ENCODE measurements around the gene EPB42. TPM values are rescaled to one million over a fixed set of nuclear protein-coding genes. Genes with fewer than 3 reads are reported as not detected.
"Not testable (repeated sequence)": the region's sequence is repeated elsewhere in the genome, so short reads cannot be mapped to it uniquely, and the experiment has no call there.

EPB42 gene
- total RNA-seq, 4 donors from 2014 or later = 0.30 to 0.44 TPM; not detected in 2

DNA sequence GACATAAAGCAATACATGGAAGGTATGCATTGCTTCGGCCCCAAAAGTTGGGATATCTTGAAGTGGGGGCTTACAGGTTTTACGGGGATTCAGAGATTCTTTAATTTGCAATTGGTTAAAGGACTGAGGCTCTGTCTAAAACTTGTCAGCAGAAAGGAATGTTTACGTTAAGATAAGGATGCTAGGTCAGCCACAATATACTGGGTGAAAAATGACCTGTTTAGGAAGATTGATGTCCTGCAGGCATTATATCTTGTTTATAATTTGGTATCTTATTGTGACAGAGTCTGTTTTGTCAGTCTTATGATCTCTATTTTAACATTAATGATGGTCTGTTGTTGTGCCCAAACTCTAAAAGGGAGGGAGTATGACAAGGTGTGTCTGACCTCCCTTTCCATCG is 50.9 kb downstream of the EPB42 start:
- DNase-seq (ENCODE audit: low spot score in 2 of 2) = no peak
- no peak overlapping the region for H3K27ac ChIP-seq
- peaks cover 0 to 90% (median 7%) of the 10 kb centered on the region in 3 donors for H3K36me3 ChIP-seq
- TF ChIP-seq CTCF (IDR thresholded peaks at IDR 0.05) (no peak), POLR2A (IDR thresholded peaks at IDR 0.05) (no peak), EP300 (IDR thresholded peaks at IDR 0.05) (no peak)
- no peaks in the 10 kb centered on the region for H3K4me1 ChIP-seq
- WGBS, 2 donors = 89 to 91% methylated on average over 4 of the region's 4 CpGs
- H3K27me3 ChIP-seq = no peaks in the 10 kb centered on the region
- H3K4me3 ChIP-seq = no peak overlapping the region
- peaks cover 0 to 10% (median 0%) of the 10 kb centered on the region in 4 donors for H3K9me3 ChIP-seq

DNA sequence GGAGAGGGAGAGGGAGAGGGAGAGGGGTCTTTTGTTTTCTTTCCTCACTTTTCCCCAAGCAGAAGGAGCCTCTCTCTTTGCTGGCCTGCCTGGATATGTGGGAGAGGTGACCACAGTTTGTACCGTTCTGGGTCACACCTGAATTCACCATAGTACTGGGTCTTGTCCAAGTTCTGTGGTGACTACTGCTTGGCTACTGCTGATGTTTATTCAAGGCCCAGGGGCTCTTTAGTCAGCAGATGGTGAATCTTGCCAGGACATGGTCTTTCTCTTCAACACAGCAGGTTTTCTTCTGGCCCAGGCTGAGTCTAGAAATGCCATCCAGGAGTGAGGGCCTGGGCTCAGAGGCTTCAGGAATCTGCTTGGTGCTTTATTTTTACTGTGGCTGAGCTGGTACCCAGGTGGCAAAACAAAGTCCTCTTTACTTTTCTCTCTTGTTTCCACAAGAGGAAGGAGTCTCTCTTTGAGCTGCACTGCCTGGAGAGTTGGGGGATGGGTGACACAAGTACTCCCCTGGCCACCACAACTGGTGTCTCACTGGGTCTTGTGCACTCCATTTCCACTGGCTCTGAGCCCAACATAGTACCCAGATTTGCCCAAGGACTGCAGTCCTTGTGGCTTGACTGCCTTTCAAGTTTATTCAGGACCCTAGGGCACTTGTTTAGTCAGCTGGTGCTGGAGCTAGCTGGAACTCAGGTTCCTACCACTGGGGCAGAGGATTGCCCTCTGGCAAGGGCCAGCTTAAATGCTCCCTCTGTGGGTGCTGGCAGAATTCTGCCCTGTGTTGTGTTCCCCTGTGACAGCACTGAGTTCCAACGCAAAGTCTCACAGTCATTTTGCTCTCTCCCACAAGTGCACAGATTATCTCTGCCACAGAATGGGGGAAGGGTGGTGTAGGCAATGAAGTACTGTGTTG is 52.4 kb downstream of the EPB42 start:
- Histone ChIP-seq H3K9me3 (peaks cover 0 to 10% (median 0%) of the 10 kb centered on the region in 4 donors), H3K27ac (no peak overlapping the region), H3K4me1 (no peaks in the 10 kb centered on the region), H3K27me3 (no peaks in the 10 kb centered on the region), H3K36me3 (peaks cover 0 to 90% (median 7%) of the 10 kb centered on the region in 3 donors), H3K4me3 (no peak overlapping the region)
- no peak for DNase-seq (ENCODE audit: low spot score in 2 of 2)
- 67 to 92% methylated on average over 2 of the region's 2 CpGs for WGBS, 2 donors
- no peak for TF ChIP-seq EP300 (IDR thresholded peaks at IDR 0.05)
- no peak for TF ChIP-seq CTCF (IDR thresholded peaks at IDR 0.05)
- no peak for TF ChIP-seq POLR2A (IDR thresholded peaks at IDR 0.05)

- not testable (repeated sequence) for H3K9me3 ChIP-seq; H3K4me3 ChIP-seq; H3K27ac ChIP-seq; H3K27me3 ChIP-seq; DNase-seq (ENCODE audit: low spot score in 2 of 2); H3K4me1 ChIP-seq
- peaks cover 0 to 90% (median 7%) of the 10 kb centered on the region in 3 donors for H3K36me3 ChIP-seq
- WGBS, 2 donors = 96% methylated on average over 11 to 18 of the region's 28 CpGs
Observed at GRCh38 chr15:43167261-43167660, 53.6 kb downstream of the EPB42 start.

DNA sequence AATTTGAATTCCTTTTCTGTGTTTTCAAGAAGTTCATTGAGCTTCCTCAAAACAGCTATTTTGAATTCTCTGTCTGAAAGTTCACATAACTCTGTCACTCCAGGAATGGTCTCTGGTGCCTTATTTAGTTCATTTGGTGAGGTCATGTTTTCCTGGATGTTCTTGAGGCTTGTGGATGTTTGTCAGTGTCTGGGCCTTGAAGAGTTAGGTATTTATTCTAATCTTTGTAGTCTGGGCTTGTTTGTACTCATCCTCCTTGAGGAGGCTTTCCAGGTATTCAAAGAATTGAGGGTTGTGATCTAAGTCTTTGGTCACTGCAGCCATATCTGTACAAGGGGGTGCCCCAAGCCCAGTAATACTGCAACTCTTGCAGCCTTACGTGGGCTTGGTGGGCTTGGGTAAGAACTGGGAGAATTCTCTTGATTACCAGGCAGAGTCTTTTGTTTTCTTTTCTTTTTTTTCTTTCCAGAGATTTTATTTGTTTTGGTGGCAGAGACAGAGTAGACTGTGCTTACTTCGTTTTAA is 55.0 kb downstream of the EPB42 start:
- no peak overlapping the region for H3K4me3 ChIP-seq
- DNase-seq (ENCODE audit: low spot score in 2 of 2) = no peak
- peaks cover 0 to 90% (median 3%) of the 10 kb centered on the region in 3 donors for H3K36me3 ChIP-seq
- 83 to 85% methylated on average over 2 of the region's 2 CpGs for WGBS, 2 donors
- H3K27me3 ChIP-seq = no peaks in the 10 kb centered on the region
- H3K27ac ChIP-seq = no peak overlapping the region
- TF ChIP-seq POLR2A (IDR thresholded peaks at IDR 0.05) (no peak), EP300 (IDR thresholded peaks at IDR 0.05) (no peak), CTCF (IDR thresholded peaks at IDR 0.05) (no peak)
- H3K4me1 ChIP-seq = no peaks in the 10 kb centered on the region
- H3K9me3 ChIP-seq = no peaks in the 10 kb centered on the region

DNA sequence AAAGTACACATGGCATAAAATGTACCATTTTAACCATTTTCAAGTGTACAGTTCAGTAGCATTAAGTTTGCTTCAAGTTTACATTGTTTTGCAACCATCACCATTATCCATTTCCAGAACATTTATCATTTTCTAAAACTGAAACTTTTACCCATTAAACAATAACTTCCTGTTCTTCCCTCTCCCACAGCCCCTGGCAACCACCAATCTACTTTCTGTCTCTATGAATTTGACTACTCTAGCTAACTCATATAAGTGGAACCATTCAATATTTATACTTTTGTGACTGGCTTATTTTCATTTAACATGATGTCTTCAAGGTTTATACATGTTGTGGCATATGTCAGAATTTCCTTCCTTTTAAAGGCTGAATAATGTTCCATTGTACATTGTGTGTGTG is 67.5 kb downstream of the EPB42 start:
- Histone ChIP-seq H3K36me3 (peaks cover 0 to 75% (median 10%) of the 10 kb centered on the region in 3 donors), H3K9me3 (no peaks in the 10 kb centered on the region), H3K27ac (no peak overlapping the region), H3K27me3 (no peaks in the 10 kb centered on the region), H3K4me1 (peaks cover 0 to 8% (median 0%) of the 10 kb centered on the region in 4 donors), H3K4me3 (no peak overlapping the region)
- DNase-seq (ENCODE audit: low spot score in 2 of 2) = no peak
- no peak for TF ChIP-seq POLR2A (IDR thresholded peaks at IDR 0.05)

- no peak for DNase-seq (ENCODE audit: low spot score in 2 of 2)
- 90 to 94% methylated on average over 2 of the region's 2 CpGs for WGBS, 2 donors
- H3K4me1 ChIP-seq = peaks cover 0 to 8% (median 0%) of the 10 kb centered on the region in 4 donors
- no peak for TF ChIP-seq EP300 (IDR thresholded peaks at IDR 0.05)
- TF ChIP-seq CTCF (IDR thresholded peaks at IDR 0.05) = no peak
- TF ChIP-seq POLR2A (IDR thresholded peaks at IDR 0.05) = no peak
- H3K27ac ChIP-seq = no peak overlapping the region
- peaks cover 0 to 71% (median 10%) of the 10 kb centered on the region in 3 donors for H3K36me3 ChIP-seq
- no peak overlapping the region for H3K4me3 ChIP-seq
- H3K9me3 ChIP-seq = no peaks in the 10 kb centered on the region
- no peaks in the 10 kb centered on the region for H3K27me3 ChIP-seq
Observed at GRCh38 chr15:43151688-43152087, 69.1 kb downstream of the EPB42 start.
